Muscle of leg (tissue), 11 donors: Measurements from ENCODE around the gene KRT6C. TPM values are rescaled to one million over a fixed set of nuclear protein-coding genes. Genes with fewer than 3 reads are reported as not detected.
A peak's percentile ranks its signal among the peaks of the same experiment; 100 is the strongest.
"Not testable (repeated sequence)": the region's sequence is repeated elsewhere in the genome, so short reads cannot be mapped to it uniquely, and the experiment has no call there.

Source experiments
- DNase-seq: peaks from one replicate; pipeline ENCODE4 v3.0.0; 2013
- H3K27ac ChIP-seq: one replicate; pipeline ENCODE4 v1.5.1; 2013; ENCODE audit warnings: mild to moderate bottlenecking, low read length, control low read depth
- H3K27me3 ChIP-seq: one replicate; pipeline ENCODE4 v1.6.1; 2013; ENCODE audit warnings: low read length; ENCODE audit not compliant: control insufficient read depth, insufficient read depth
- H3K36me3 ChIP-seq: one replicate; pipeline ENCODE4 v1.6.1; 2013; ENCODE audit warnings: low read length; ENCODE audit not compliant: control insufficient read depth, insufficient read depth
- H3K4me1 ChIP-seq: one replicate; pipeline ENCODE4 v1.6.1; 2013; ENCODE audit warnings: low read length; ENCODE audit not compliant: control insufficient read depth, insufficient read depth
- H3K4me3 ChIP-seq: one replicate; pipeline ENCODE4 v1.5.1; 2013; ENCODE audit warnings: low read length, control low read depth
- H3K9me3 ChIP-seq: replicated peaks from 2 replicates; pipeline ENCODE4 v1.6.1; 2013; ENCODE audit warnings: low read depth, low read length; ENCODE audit not compliant: control insufficient read depth
- WGBS: methylation state at CpG from one replicate; pipeline ENCODE4 v1.1.5; 2013; ENCODE audit warnings: missing lambda C conversion rate; ENCODE audit not compliant: insufficient coverage; 5-methylcytosine and 5-hydroxymethylcytosine counted together
- polyA plus RNA-seq, 8 donors: library from polyadenylated mRNA; unstranded; fragments of 120-200 nt; gene quantifications; one replicate each; pipeline versions ENCODE4 v1.2.1 to v1.2.3, GENCODE V29; 2013; ENCODE audit warnings: inconsistent platforms in 1 of 8, low replicate concordance in 1 of 8; ENCODE audit not compliant: insufficient read length in 8 of 8, insufficient read depth in 1 of 8
- total RNA-seq: library from RNA; stranded (reverse); fragments of 120-200 nt; gene quantifications from one replicate; pipeline ENCODE4 v1.2.4, GENCODE V29; 2013

Gene KRT6C
- total and polyA plus RNA-seq, 9 donors: 0.32 TPM; not detected in 8

GRCh38 chr12:52499806-52500560 lies 26.4 kb upstream of the KRT6C start:
- H3K36me3 ChIP-seq: no peaks in the 10 kb centered on the region
- peaks cover 9% of the 10 kb centered on the region for H3K4me1 ChIP-seq
- no peaks in the 10 kb centered on the region for H3K9me3 ChIP-seq
- H3K27ac ChIP-seq: no peak overlapping the region
- DNase-seq: no peak
- H3K27me3 ChIP-seq: no peaks in the 10 kb centered on the region
- H3K4me3 ChIP-seq: no peak overlapping the region
- 78% methylated on average over 3 of the region's 5 CpGs for WGBS

GRCh38 chr12:52498946-52499345 lies 25.3 kb upstream of the KRT6C start:
- no peaks in the 10 kb centered on the region for H3K9me3 ChIP-seq
- no peaks in the 10 kb centered on the region for H3K36me3 ChIP-seq
- H3K27me3 ChIP-seq: no peaks in the 10 kb centered on the region
- H3K27ac ChIP-seq: no peak overlapping the region
- no CpG with 5 or more reads among the region's 1 CpG for WGBS
- H3K4me3 ChIP-seq: no peak overlapping the region
- DNase-seq: peak; percentile 19
- peaks cover 9% of the 10 kb centered on the region for H3K4me1 ChIP-seq

GRCh38 chr12:52497975-52498374 lies 24.4 kb upstream of the KRT6C start:
- no peaks in the 10 kb centered on the region for H3K36me3 ChIP-seq
- no peak for DNase-seq
- WGBS: 96% methylated on average over 7 of the region's 7 CpGs
- no peak overlapping the region for H3K4me3 ChIP-seq
- H3K4me1 ChIP-seq: peaks cover 9% of the 10 kb centered on the region
- H3K27me3 ChIP-seq: peaks cover 4% of the 10 kb centered on the region
- no peaks in the 10 kb centered on the region for H3K9me3 ChIP-seq
- no peak overlapping the region for H3K27ac ChIP-seq

- H3K27ac ChIP-seq: no peak overlapping the region
- no peaks in the 10 kb centered on the region for H3K9me3 ChIP-seq
- WGBS: no CpG with 5 or more reads among the region's 4 CpGs
Observed at GRCh38 chr12:52496590-52497071, 23.0 kb upstream of the KRT6C start.

GRCh38 chr12:52496054-52496453 lies 22.4 kb upstream of the KRT6C start:
- Histone ChIP-seq H3K4me3 (no peak overlapping the region), H3K9me3 (no peaks in the 10 kb centered on the region), H3K27ac (no peak overlapping the region), H3K36me3 (no peaks in the 10 kb centered on the region), H3K27me3 (peaks cover 7% of the 10 kb centered on the region), H3K4me1 (peaks cover 9% of the 10 kb centered on the region)
- no peak for DNase-seq
- WGBS: 29% methylated on average over 1 of the region's 2 CpGs

More at GRCh38 chr12:52496590-52497071, 23.0 kb upstream of the KRT6C start:
- H3K4me1 ChIP-seq: peaks cover 9% of the 10 kb centered on the region
- H3K4me3 ChIP-seq: no peak overlapping the region
- H3K27me3 ChIP-seq: peaks cover 4% of the 10 kb centered on the region
- DNase-seq: no peak
- H3K36me3 ChIP-seq: no peaks in the 10 kb centered on the region

GRCh38 chr12:52495389-52495788 lies 21.8 kb upstream of the KRT6C start:
- H3K27me3 ChIP-seq: peaks cover 7% of the 10 kb centered on the region
- no peak overlapping the region for H3K4me3 ChIP-seq
- H3K36me3 ChIP-seq: no peaks in the 10 kb centered on the region
- H3K4me1 ChIP-seq: peaks cover 9% of the 10 kb centered on the region
- H3K27ac ChIP-seq: no peak overlapping the region
- DNase-seq: peak; percentile 31
- no peaks in the 10 kb centered on the region for H3K9me3 ChIP-seq
- WGBS: 31% methylated on average over 3 of the region's 3 CpGs

GRCh38 chr12:52494518-52494917 lies 20.9 kb upstream of the KRT6C start:
- Histone ChIP-seq H3K4me1 (peaks cover 9% of the 10 kb centered on the region), H3K27me3 (peaks cover 7% of the 10 kb centered on the region), H3K27ac (no peak overlapping the region), H3K9me3 (no peaks in the 10 kb centered on the region), H3K36me3 (no peaks in the 10 kb centered on the region), H3K4me3 (no peak overlapping the region)
- no peak for DNase-seq
- WGBS: 40% methylated on average over 1 of the region's 4 CpGs

GRCh38 chr12:52494100-52494499 lies 20.5 kb upstream of the KRT6C start:
- Histone ChIP-seq H3K27me3 (peaks cover 7% of the 10 kb centered on the region), H3K9me3 (no peaks in the 10 kb centered on the region), H3K4me1 (peaks cover 9% of the 10 kb centered on the region), H3K4me3 (no peak overlapping the region), H3K27ac (no peak overlapping the region), H3K36me3 (no peaks in the 10 kb centered on the region)
- WGBS: no CpG with 5 or more reads among the region's 1 CpG
- DNase-seq: no peak

GRCh38 chr12:52493172-52493571 lies 19.6 kb upstream of the KRT6C start, which contains the start of gene KRT6A:
Gene KRT6A, minus strand, starts transcription at chr12:52493257. Its CDS starts 69 bp downstream, at chr12:52493188.
- peaks cover 9% of the 10 kb centered on the region for H3K4me1 ChIP-seq
- H3K27me3 ChIP-seq: peaks cover 7% of the 10 kb centered on the region
- no peak within 1 kb of the TSS for H3K27ac ChIP-seq
- no peaks in the 10 kb centered on the region for H3K9me3 ChIP-seq
- H3K36me3 ChIP-seq: no peaks in the 10 kb centered on the region
- no peak for DNase-seq
- H3K4me3 ChIP-seq: no peak within 1 kb of the TSS
- 81% methylated on average over 2 of the region's 2 CpGs for WGBS

GRCh38 chr12:52492405-52492804 lies 18.8 kb upstream of the KRT6C start:
- no CpG with 5 or more reads among the region's 6 CpGs for WGBS
- not testable (repeated sequence) for H3K4me1 ChIP-seq, H3K9me3 ChIP-seq, H3K4me3 ChIP-seq, H3K36me3 ChIP-seq, DNase-seq, H3K27ac ChIP-seq, H3K27me3 ChIP-seq
